A549 (cell line): ENCODE data around the gene VWF. TPM values are rescaled to one million over a fixed set of nuclear protein-coding genes. Genes with fewer than 3 reads are reported as not detected.
"Not testable (repeated sequence)": the region's sequence is repeated elsewhere in the genome, so short reads cannot be mapped to it uniquely, and the experiment has no call there.

Experiments
- ATAC-seq, 2 experiments: fragments of 200-7000 bp in 1 of 2; fragments of >200 bp in 1 of 2; cut with Nextera tagmentation in 1 of 2; cut with Tn5 transposase in 1 of 2; 3 replicates each; pipeline versions ENCODE4 v1.8.0 to v1.9.1; 2018 to 2020; ENCODE audit warnings: mild to moderate bottlenecking in 1 of 2, moderate library complexity in 1 of 2
- CTCF ChIA-PET: fragments of 300-600 bp; sonication (Branson Sonifier 250); formaldehyde crosslinking; extraction: SDS; loops from one replicate; lab custom pipeline; 2021; ENCODE audit warnings: antibody characterized with exemption, inconsistent platforms; lab: Yijun Ruan, JAX
- POLR2A ChIA-PET: fragments of 350-600 bp; formaldehyde crosslinking; extraction: SDS; loops from one replicate; lab custom pipeline; 2021; ENCODE audit warnings: antibody characterized with exemption, inconsistent platforms; lab: Yijun Ruan, JAX
- DNase-seq, 2 experiments: peaks; one replicate each; pipeline versions ENCODE4 v3.0.0 to v3.0.0-alpha.2; 2011 to 2016; ENCODE audit warnings: low read depth in 1 of 2, low spot score in 1 of 2
- FAIRE-seq: peaks from 2 replicates; lab custom pipeline; 2011; peaks lifted over from hg19 to GRCh38; lab: Jason Lieb, UNC
- H3K27ac ChIP-seq, 2 experiments: fragments of >200 bp; sonication (Bioruptor Twin); formaldehyde crosslinking; 3 replicates each; pipeline ENCODE4 v1.5.1; 2016 to 2017
- H3K4me1 ChIP-seq: fragments of >200 bp; sonication (Bioruptor Twin); formaldehyde crosslinking; 3 replicates; pipeline ENCODE4 v1.6.1; 2016
- H3K4me2 ChIP-seq: fragments of >200 bp; sonication (Bioruptor Twin); formaldehyde crosslinking; 3 replicates; pipeline ENCODE4 v1.6.1; 2016
- H3K4me3 ChIP-seq: fragments of >200 bp; sonication (Bioruptor Twin); formaldehyde crosslinking; 3 replicates; pipeline ENCODE4 v1.5.1; 2016
- H3K9me3 ChIP-seq: fragments of >200 bp; sonication (Bioruptor Twin); formaldehyde crosslinking; 3 replicates; pipeline ENCODE4 v1.6.1; 2016
- ATOH8 ChIP-seq: fragments of 250-450 bp; sonication (Bioruptor Pico); IDR thresholded peaks from 2 replicates; pipeline ENCODE4 v1.5.0; 2020; ENCODE audit warnings: low read depth, mild to moderate bottlenecking, moderate library complexity
- CBX2 ChIP-seq: fragments of 200-600 bp; sonication (generic); IDR thresholded peaks from 2 replicates; pipeline ENCODE4 v1.6.1; 2016; ENCODE audit warnings: low read depth, mild to moderate bottlenecking, borderline replicate concordance
- CHD2 ChIP-seq: fragments of 150-350 bp; IDR thresholded peaks from 2 replicates; pipeline ENCODE4 v1.6.1; 2014; ENCODE audit warnings: low read length; ENCODE audit not compliant: partially characterized antibody
- ELK1 ChIP-seq: fragments of 150-350 bp; IDR thresholded peaks from 2 replicates; pipeline ENCODE4 v1.6.1; 2014; ENCODE audit warnings: low read depth, mild to moderate bottlenecking, low read length
- HDAC2 ChIP-seq: fragments of 200-600 bp; sonication (generic); IDR thresholded peaks from 2 replicates; pipeline ENCODE4 v1.6.1; 2016
- HEYL ChIP-seq: fragments of 250-450 bp; sonication (Bioruptor Pico); IDR thresholded peaks from 2 replicates; pipeline ENCODE4 v1.8.0; 2021; ENCODE audit warnings: mild to moderate bottlenecking, moderate library complexity
- HMGXB4 ChIP-seq: fragments of 250-450 bp; sonication (Bioruptor Pico); IDR thresholded peaks from 2 replicates; pipeline ENCODE4 v1.5.0; 2021; ENCODE audit warnings: mild to moderate bottlenecking, moderate library complexity, borderline replicate concordance
- HOXB5 ChIP-seq: fragments of 250-450 bp; sonication (Bioruptor Pico); IDR thresholded peaks from 2 replicates; pipeline ENCODE4 v1.5.0; 2020; ENCODE audit warnings: mild to moderate bottlenecking, moderate library complexity
- JUN ChIP-seq, 2 experiments: fragments of >200 bp; sonication (Bioruptor Twin); formaldehyde crosslinking; IDR thresholded peaks; 2 replicates in 1 of 2; 3 replicates in 1 of 2; pipeline ENCODE4 v1.6.1; 2016 to 2017
- KDM1A ChIP-seq: fragments of 200-600 bp; sonication (generic); IDR thresholded peaks from 2 replicates; pipeline ENCODE4 v1.6.1; 2016; ENCODE audit warnings: low read depth, mild to moderate bottlenecking
- KDM5A ChIP-seq: fragments of 200-600 bp; sonication (generic); IDR thresholded peaks from 2 replicates; pipeline ENCODE4 v1.6.1; 2016; ENCODE audit warnings: antibody characterized with exemption, mild to moderate bottlenecking
- MAFK ChIP-seq: fragments of 450-650 bp; IDR thresholded peaks from 2 replicates; pipeline ENCODE4 v1.6.1; 2014; ENCODE audit not compliant: partially characterized antibody
- MAZ ChIP-seq: fragments of 150-350 bp; IDR thresholded peaks from 2 replicates; pipeline ENCODE4 v1.6.1; 2014; ENCODE audit warnings: antibody characterized with exemption, low read depth, low read length, borderline replicate concordance
- NFE2L2 ChIP-seq: fragments of 150-350 bp; conservative IDR thresholded peaks from 2 replicates; pipeline ENCODE4 v1.6.1; 2014; ENCODE audit warnings: low read length
- NR3C1 ChIP-seq: fragments of >200 bp; sonication (Bioruptor Twin); formaldehyde crosslinking; IDR thresholded peaks from 3 replicates; pipeline ENCODE4 v1.6.1; 2017
- POLR2A ChIP-seq: IDR thresholded peaks from 2 replicates; pipeline ENCODE4 v1.6.1; 2012; ENCODE audit warnings: mild to moderate bottlenecking, low read length
- POLR2AphosphoS2 ChIP-seq: conservative IDR thresholded peaks from 2 replicates; pipeline ENCODE4 v1.6.1; 2012; ENCODE audit warnings: low read length, improper control_type of control experiment, inconsistent platforms
- SREBF2 ChIP-seq: fragments of 450-650 bp; IDR thresholded peaks from 2 replicates; pipeline ENCODE4 v1.6.1; 2014; ENCODE audit warnings: mild to moderate bottlenecking, moderate library complexity
- TP53 ChIP-seq: fragments of 250-450 bp; sonication (Bioruptor Pico); IDR thresholded peaks from 2 replicates; pipeline ENCODE4 v1.5.0; 2021; ENCODE audit warnings: mild to moderate bottlenecking, moderate library complexity
- ZC3H11A ChIP-seq: fragments of 450-650 bp; IDR thresholded peaks from 2 replicates; pipeline ENCODE4 v1.6.1; 2014; ENCODE audit warnings: antibody characterized with exemption, mild to moderate bottlenecking
- ZFP36 ChIP-seq: fragments of 450-650 bp; IDR thresholded peaks from 2 replicates; pipeline ENCODE4 v1.6.1; 2014; ENCODE audit warnings: borderline replicate concordance; ENCODE audit not compliant: partially characterized antibody
- WGBS: methylation state at CpG from one replicate; pipeline ENCODE4 v1.1.6; 2017; ENCODE audit errors: missing lambda C conversion rate; 5-methylcytosine and 5-hydroxymethylcytosine counted together
- polyA plus RNA-seq, 4 experiments: library from polyadenylated mRNA; depleted of rRNA in 3 of 4; stranded (reverse); fragments of >200 nt; fragmentation: RNase III in 1 of 4; extraction: RNeasy Plus Mini Kit Qiagen cat#74134 plus additional on column Dnase treatment in 1 of 4; gene quantifications; 2 replicates in 3 of 4; 3 replicates in 1 of 4; pipeline ENCODE4 v1.2.3, GENCODE V29; 2011 to 2017

Gene VWF
- polyA plus RNA-seq, 2 of the 4 experiments (the other 2 are of a cell fraction), result 0.01 TPM; not detected in 1

- WGBS, result 42% methylated on average over 6 of the region's 6 CpGs
- no peak for FAIRE-seq
- POLR2A ChIA-PET, result no interaction called here
- H3K9me3 ChIP-seq, result 0 out of 3 replicates have a peak, but pooled peaks cover 5% of the 10 kb centered on the region
- no peak overlapping the region for H3K27ac ChIP-seq
- ATAC-seq, result no peak
- TF ChIP-seq CBX2 (no peak), JUN (IDR thresholded peaks at IDR 0.05) (no peak), KDM1A (no peak)
- no peaks in the 10 kb centered on the region for H3K4me1 ChIP-seq
- H3K4me3 ChIP-seq, result no peak overlapping the region
- no peak for DNase-seq
- CTCF ChIA-PET, result interaction anchor here (0.9 to 2.1 kb wide), 3 partner anchors 11 to 38 kb away, joined by 4 to 7 read pairs (median 6); no protein-coding TSS in a partner anchor
- H3K4me2 ChIP-seq, result no peak overlapping the region
Observed at GRCh38 chr12:6026998-6027397, 97.5 kb downstream of the VWF start.

GRCh38 chr12:6025703-6026298, 98.7 kb downstream of the VWF start:
- ATAC-seq, H3K27ac ChIP-seq, FAIRE-seq, POLR2A ChIA-PET, H3K9me3 ChIP-seq, DNase-seq, H3K4me2 ChIP-seq, H3K4me3 ChIP-seq, H3K4me1 ChIP-seq: not testable (repeated sequence)
- CTCF ChIA-PET, result interaction anchor here (0.9 to 1.3 kb wide), 3 partner anchors 9 to 37 kb away, joined by 3 to 6 read pairs (median 4); no protein-coding TSS in a partner anchor
- 20% methylated on average over 8 of the region's 9 CpGs for WGBS

GRCh38 chr12:6024066-6024465, 100.4 kb downstream of the VWF start:
- ATAC-seq, H3K4me2 ChIP-seq, DNase-seq, H3K4me1 ChIP-seq, CTCF ChIA-PET, H3K9me3 ChIP-seq, H3K4me3 ChIP-seq, H3K27ac ChIP-seq, FAIRE-seq, POLR2A ChIA-PET: not testable (repeated sequence)
- 9% methylated on average over 2 of the region's 2 CpGs for WGBS

GRCh38 chr12:6020930-6021329, 103.5 kb downstream of the VWF start:
- Histone ChIP-seq H3K4me1 (no peaks in the 10 kb centered on the region), H3K4me2 (no peak overlapping the region), H3K4me3 (no peak overlapping the region), H3K9me3 (no peaks in the 10 kb centered on the region), H3K27ac (no peak overlapping the region)
- no peak for TF ChIP-seq ATOH8
- no peak for TF ChIP-seq CHD2
- no peak for TF ChIP-seq TP53 (CRISPR knock-in tag)
- TF ChIP-seq POLR2A, result no peak
- no peak for TF ChIP-seq MAFK
- no peak for TF ChIP-seq HMGXB4
- no peak for TF ChIP-seq HEYL (CRISPR knock-in tag)
- TF ChIP-seq KDM5A, result no peak
- TF ChIP-seq ELK1, result no peak
- TF ChIP-seq NFE2L2, result no peak
- no peak for TF ChIP-seq POLR2AphosphoS2
- no peak for TF ChIP-seq ZC3H11A
- TF ChIP-seq SREBF2, result no peak
- TF ChIP-seq HOXB5, result no peak
- no peak for TF ChIP-seq NR3C1
- TF ChIP-seq HDAC2, result no peak
- TF ChIP-seq ZFP36, result no peak
- no peak for TF ChIP-seq MAZ
- ChIA-PET POLR2A (no interaction called here), CTCF (interaction anchor here (1.3 to 1.8 kb wide), 2 partner anchors 17 to 33 kb away, joined by 3 to 6 read pairs; no protein-coding TSS in a partner anchor)
- ATAC-seq (no peak; a peak in 1 of 6 replicates), FAIRE-seq (no peak), DNase-seq (no peak)
- 45% methylated on average over 5 of the region's 5 CpGs for WGBS

GRCh38 chr12:6020511-6020910, 104.0 kb downstream of the VWF start:
- H3K4me2 ChIP-seq, DNase-seq, POLR2A ChIA-PET, ATAC-seq, FAIRE-seq, H3K4me1 ChIP-seq, H3K9me3 ChIP-seq, H3K4me3 ChIP-seq, H3K27ac ChIP-seq: not testable (repeated sequence)
- CTCF ChIA-PET, result interaction anchor here (1.3 to 1.8 kb wide), 2 partner anchors 17 to 32 kb away, joined by 3 to 6 read pairs; no protein-coding TSS in a partner anchor
- 57% methylated on average over 7 of the region's 10 CpGs for WGBS

- FAIRE-seq, CTCF ChIA-PET, DNase-seq, ATAC-seq, H3K4me2 ChIP-seq, H3K27ac ChIP-seq, H3K9me3 ChIP-seq, H3K4me1 ChIP-seq, H3K4me3 ChIP-seq, POLR2A ChIA-PET: not testable (repeated sequence)
- 78% methylated on average over 21 of the region's 24 CpGs for WGBS
Observed at GRCh38 chr12:6019256-6019655, 105.2 kb downstream of the VWF start.
